Tibial nerve (tissue), 3 donors: ENCODE data around the gene FBL.

Experiments
- POLR2A ChIP-seq, 2 donors: fragments of 450-650 bp; IDR thresholded peaks; one replicate each; pipeline ENCODE4 v1.6.1; 2017; ENCODE audit warnings: antibody characterized with exemption in 2 of 2, mild to moderate bottlenecking in 2 of 2, moderate library complexity in 2 of 2
- TF ChIP-seq, protein P1 (sequence below), 5 experiments: fragments of 200-600 bp in 3 of 5; fragments of 450-650 bp in 2 of 5; sonication (generic) in 3 of 5; IDR thresholded peaks; one replicate each; pipeline ENCODE4 v1.5.1; 2016 to 2019; ENCODE audit warnings: antibody characterized with exemption in 5 of 5, mild to moderate bottlenecking in 3 of 5, moderate library complexity in 2 of 5

DNA sequence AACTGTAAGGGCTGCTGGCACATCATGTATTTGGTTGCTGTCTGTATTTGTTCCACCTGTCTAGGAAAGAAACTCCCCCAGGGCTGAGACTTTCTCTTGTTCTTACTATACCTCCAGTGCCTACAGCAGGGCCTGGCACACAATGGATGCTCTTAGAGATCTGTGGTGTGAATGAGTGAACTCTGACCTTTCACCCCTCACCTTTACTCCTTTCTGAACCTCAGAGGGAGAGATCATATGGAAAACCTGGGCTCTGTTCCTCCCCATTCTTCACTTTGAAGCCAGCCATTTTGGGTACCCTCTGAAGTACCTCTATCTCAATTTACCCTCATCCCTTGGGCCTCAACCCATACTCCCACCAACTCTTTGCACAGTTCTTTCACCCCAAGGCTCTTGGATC, 15.3 kb downstream of the FBL start:
- TF ChIP-seq, protein P1, sequence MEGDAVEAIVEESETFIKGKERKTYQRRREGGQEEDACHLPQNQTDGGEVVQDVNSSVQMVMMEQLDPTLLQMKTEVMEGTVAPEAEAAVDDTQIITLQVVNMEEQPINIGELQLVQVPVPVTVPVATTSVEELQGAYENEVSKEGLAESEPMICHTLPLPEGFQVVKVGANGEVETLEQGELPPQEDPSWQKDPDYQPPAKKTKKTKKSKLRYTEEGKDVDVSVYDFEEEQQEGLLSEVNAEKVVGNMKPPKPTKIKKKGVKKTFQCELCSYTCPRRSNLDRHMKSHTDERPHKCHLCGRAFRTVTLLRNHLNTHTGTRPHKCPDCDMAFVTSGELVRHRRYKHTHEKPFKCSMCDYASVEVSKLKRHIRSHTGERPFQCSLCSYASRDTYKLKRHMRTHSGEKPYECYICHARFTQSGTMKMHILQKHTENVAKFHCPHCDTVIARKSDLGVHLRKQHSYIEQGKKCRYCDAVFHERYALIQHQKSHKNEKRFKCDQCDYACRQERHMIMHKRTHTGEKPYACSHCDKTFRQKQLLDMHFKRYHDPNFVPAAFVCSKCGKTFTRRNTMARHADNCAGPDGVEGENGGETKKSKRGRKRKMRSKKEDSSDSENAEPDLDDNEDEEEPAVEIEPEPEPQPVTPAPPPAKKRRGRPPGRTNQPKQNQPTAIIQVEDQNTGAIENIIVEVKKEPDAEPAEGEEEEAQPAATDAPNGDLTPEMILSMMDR (IDR thresholded peaks at IDR 0.05) = no peak
- TF ChIP-seq POLR2A (IDR thresholded peaks at IDR 0.05) = no peak
